B cell (primary cell): ENCODE data around the gene TMEM164. TPM values are rescaled to one million over a fixed set of nuclear protein-coding genes. Genes with fewer than 3 reads are reported as not detected.

Experiments used
- ATAC-seq: fragments of 200-7000 bp; cut with Tn5 transposase; one replicate; pipeline ENCODE4 v1.10.0; 2021; ENCODE audit warnings: low read depth, mild to moderate bottlenecking, moderate number of reproducible peaks, moderate library complexity
- CTCF ChIA-PET: fragments of 350-600 bp; sonication (Branson Sonifier 250); formaldehyde crosslinking; loops from one replicate; lab custom pipeline; 2021; ENCODE audit warnings: antibody characterized with exemption, inconsistent platforms; lab: Charles Lee
- POLR2A ChIA-PET: fragments of 350-600 bp; sonication (Branson Sonifier 250); formaldehyde crosslinking; loops from one replicate; lab custom pipeline; 2021; ENCODE audit warnings: antibody characterized with exemption; lab: Charles Lee
- DNase-seq: peaks from one replicate; pipeline ENCODE4 v3.0.0; 2013
- H2AFZ ChIP-seq: 2 replicates; pipeline ENCODE4 v1.6.1; 2012; ENCODE audit warnings: mild to moderate bottlenecking, low read depth, low read length; ENCODE audit not compliant: insufficient read depth, poor library complexity, severe bottlenecking
- H3K27ac ChIP-seq, 2 donors: 1 replicate in 1 of 2; 2 replicates in 1 of 2; pipeline ENCODE4 v1.5.1; 2012 to 2013; ENCODE audit warnings: low read length in 2 of 2, mild to moderate bottlenecking in 2 of 2, moderate library complexity in 1 of 2
- H3K27me3 ChIP-seq, 4 experiments: fragments of 200-600 bp in 1 of 4; sonication (generic) in 1 of 4; replicated peaks in 1 of 4; 1 replicate in 2 of 4; 2 replicates in 2 of 4; pipeline versions ENCODE4 v1.6.1 to v1.7.0; 2013 to 2016; ENCODE audit warnings: low read length in 3 of 4, mild to moderate bottlenecking in 2 of 4, mixed read lengths in 1 of 4, moderate library complexity in 1 of 4; ENCODE audit not compliant: insufficient read depth in 4 of 4, control insufficient read depth in 3 of 4; ENCODE audit errors: control extremely low read depth in 1 of 4
- H3K36me3 ChIP-seq, 2 experiments: replicated peaks in 1 of 2; 1 replicate in 1 of 2; 2 replicates in 1 of 2; pipeline versions ENCODE4 v1.6.1 to v1.7.1; 2013; ENCODE audit warnings: low read length in 1 of 2; ENCODE audit not compliant: insufficient read depth in 2 of 2, control insufficient read depth in 1 of 2; ENCODE audit errors: control extremely low read depth in 1 of 2, extremely low read depth in 1 of 2
- H3K4me1 ChIP-seq, 2 donors: fragments of 200-600 bp in 1 of 2; sonication (generic) in 1 of 2; 1 replicate in 1 of 2; 2 replicates in 1 of 2; pipeline versions ENCODE4 v1.5.1 to v1.6.1; 2013 to 2017; ENCODE audit warnings: low read length in 2 of 2; ENCODE audit not compliant: control insufficient read depth in 2 of 2, insufficient read depth in 2 of 2
- H3K4me2 ChIP-seq: replicated peaks from 2 replicates; pipeline ENCODE3; 2012; ENCODE audit warnings: mild to moderate bottlenecking, low read depth, low read length; ENCODE audit not compliant: poor library complexity, severe bottlenecking
- H3K4me3 ChIP-seq, 5 experiments: fragments of 200-600 bp in 1 of 5; sonication (generic) in 1 of 5; 1 replicate in 3 of 5; 2 replicates in 2 of 5; pipeline versions ENCODE4 v1.5.1 to v1.7.0; 2011 to 2016; ENCODE audit warnings: low read length in 4 of 5, mild to moderate bottlenecking in 4 of 5, low read depth in 2 of 5, control low read depth in 1 of 5, moderate library complexity in 1 of 5; ENCODE audit not compliant: insufficient read depth in 1 of 5; ENCODE audit errors: control extremely low read depth in 1 of 5, extremely low read depth in 1 of 5
- H3K79me2 ChIP-seq: fragments of 200-600 bp; sonication (generic); one replicate; pipeline ENCODE4 v1.6.0; 2016; ENCODE audit warnings: low read length; ENCODE audit not compliant: control insufficient read depth, insufficient read depth
- H3K9ac ChIP-seq: fragments of 200-600 bp; sonication (generic); 2 replicates; pipeline ENCODE4 v1.6.1; 2017; ENCODE audit warnings: mild to moderate bottlenecking, low read length, moderate library complexity
- H3K9me3 ChIP-seq, 3 donors: one replicate each; pipeline versions ENCODE4 v1.6.1 to v1.7.1; 2013; ENCODE audit warnings: low read length in 2 of 3; ENCODE audit not compliant: control insufficient read depth in 2 of 3, insufficient read depth in 1 of 3; ENCODE audit errors: control extremely low read depth in 1 of 3
- H4K20me1 ChIP-seq: 2 replicates; pipeline ENCODE4 v1.6.0; 2012; ENCODE audit warnings: mild to moderate bottlenecking, low read length; ENCODE audit not compliant: insufficient read depth, control insufficient read depth, poor library complexity, severe bottlenecking
- H3K27ac Mint-ChIP-seq: one replicate; pipeline ENCODE4 v1.8.0; 2021; ENCODE audit warnings: mixed read lengths
- H3K27me3 Mint-ChIP-seq: one replicate; pipeline ENCODE4 v1.8.0; 2021; ENCODE audit warnings: mixed read lengths
- H3K4me1 Mint-ChIP-seq: one replicate; pipeline ENCODE4 v1.8.0; 2021; ENCODE audit warnings: mixed read lengths
- H3K4me3 Mint-ChIP-seq: one replicate; pipeline ENCODE4 v1.8.0; 2021; ENCODE audit warnings: mixed read lengths
- H3K9me3 Mint-ChIP-seq: one replicate; pipeline ENCODE4 v1.8.0; 2022; ENCODE audit warnings: mixed read lengths; ENCODE audit not compliant: insufficient read depth
- EZH2 ChIP-seq: IDR thresholded peaks from 2 replicates; pipeline ENCODE4 v1.6.1; 2012; ENCODE audit warnings: borderline replicate concordance, low read depth, mild to moderate bottlenecking, moderate library complexity, low read length; ENCODE audit not compliant: insufficient read depth, poor library complexity, severe bottlenecking
- WGBS: methylation state at CpG from one replicate; pipeline ENCODE4 v1.1.5; 2013; ENCODE audit warnings: missing lambda C conversion rate; ENCODE audit not compliant: insufficient coverage; 5-methylcytosine and 5-hydroxymethylcytosine counted together
- intact Hi-C: fragments of 100-400 bp; cut with micrococcal nuclease; formaldehyde crosslinking; loops from one replicate; pipeline ENCODE4 v1.10.0; 2022
- polyA plus RNA-seq: library from polyadenylated mRNA; depleted of rRNA; stranded (reverse); fragments of >200 nt; gene quantifications from 2 replicates; pipeline ENCODE4 v1.2.3, GENCODE V29; 2012
- total RNA-seq, 2 donors: library from RNA; stranded (reverse); fragments of 120-200 nt in 1 of 2; gene quantifications; 1 replicate in 1 of 2; 2 replicates in 1 of 2; pipeline versions ENCODE4 v1.2.3 to v1.2.4, GENCODE V29; 2013 to 2022
- TF ChIP-seq, protein P1 (sequence below): fragments of 200-600 bp; IDR thresholded peaks from one replicate; pipeline ENCODE4 v1.8.0; 2022; ENCODE audit warnings: antibody characterized with exemption, mild to moderate bottlenecking

Gene TMEM164
- total and polyA plus RNA-seq, 2 donors (not counting 1 experiment from before 2014, with no cell fraction given) = 9.4 to 26.6 TPM

DNA sequence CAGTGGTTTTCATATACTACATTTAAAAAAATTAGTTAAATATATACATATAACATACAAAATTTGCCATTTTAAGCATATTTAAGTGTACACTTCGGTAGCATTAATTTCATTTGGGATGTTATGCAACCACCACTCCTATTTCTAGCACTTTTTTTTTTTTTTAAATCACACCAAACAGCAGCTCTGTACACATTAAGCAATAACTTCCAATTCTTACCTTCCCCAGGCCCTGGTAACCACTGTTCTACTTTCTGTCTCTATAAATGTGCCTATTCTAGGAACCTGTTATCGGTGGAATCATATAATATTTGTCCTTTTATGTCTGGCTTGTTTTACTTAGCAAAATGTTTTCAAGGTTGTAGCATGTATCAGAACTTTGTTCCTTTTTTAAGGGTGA is 39.1 kb downstream of the TMEM164 start:
- Histone ChIP-seq H3K27ac (no peak overlapping the region), H3K79me2 (peaks cover 3% of the 10 kb centered on the region), H3K4me2 (no peak overlapping the region), H3K36me3 (no peaks in the 10 kb centered on the region), H3K9me3 (no peaks in the 10 kb centered on the region), H3K9ac (no peak overlapping the region), H3K4me1 (peaks cover under 1 to 5% of the 10 kb centered on the region in 2 donors), H2AFZ (no peak overlapping the region), H3K4me3 (no peak overlapping the region), H4K20me1 (no peaks in the 10 kb centered on the region), H3K27me3 (no peaks in the 10 kb centered on the region)
- no peak for TF ChIP-seq EZH2
- TF ChIP-seq, protein P1, sequence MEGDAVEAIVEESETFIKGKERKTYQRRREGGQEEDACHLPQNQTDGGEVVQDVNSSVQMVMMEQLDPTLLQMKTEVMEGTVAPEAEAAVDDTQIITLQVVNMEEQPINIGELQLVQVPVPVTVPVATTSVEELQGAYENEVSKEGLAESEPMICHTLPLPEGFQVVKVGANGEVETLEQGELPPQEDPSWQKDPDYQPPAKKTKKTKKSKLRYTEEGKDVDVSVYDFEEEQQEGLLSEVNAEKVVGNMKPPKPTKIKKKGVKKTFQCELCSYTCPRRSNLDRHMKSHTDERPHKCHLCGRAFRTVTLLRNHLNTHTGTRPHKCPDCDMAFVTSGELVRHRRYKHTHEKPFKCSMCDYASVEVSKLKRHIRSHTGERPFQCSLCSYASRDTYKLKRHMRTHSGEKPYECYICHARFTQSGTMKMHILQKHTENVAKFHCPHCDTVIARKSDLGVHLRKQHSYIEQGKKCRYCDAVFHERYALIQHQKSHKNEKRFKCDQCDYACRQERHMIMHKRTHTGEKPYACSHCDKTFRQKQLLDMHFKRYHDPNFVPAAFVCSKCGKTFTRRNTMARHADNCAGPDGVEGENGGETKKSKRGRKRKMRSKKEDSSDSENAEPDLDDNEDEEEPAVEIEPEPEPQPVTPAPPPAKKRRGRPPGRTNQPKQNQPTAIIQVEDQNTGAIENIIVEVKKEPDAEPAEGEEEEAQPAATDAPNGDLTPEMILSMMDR = no peak
- ATAC-seq (no peak), DNase-seq (no peak)
- no peaks in the 10 kb centered on the region for H3K27me3 Mint-ChIP-seq
- ChIA-PET CTCF (no interaction called here), POLR2A (no interaction called here)
- no peaks in the 10 kb centered on the region for H3K9me3 Mint-ChIP-seq
- no peak overlapping the region for H3K27ac Mint-ChIP-seq
- H3K4me1 Mint-ChIP-seq = peaks cover 21% of the 10 kb centered on the region
- no peak overlapping the region for H3K4me3 Mint-ChIP-seq
- intact Hi-C loops = no loop called here
- no CpG with 5 or more reads among the region's 2 CpGs for WGBS

DNA sequence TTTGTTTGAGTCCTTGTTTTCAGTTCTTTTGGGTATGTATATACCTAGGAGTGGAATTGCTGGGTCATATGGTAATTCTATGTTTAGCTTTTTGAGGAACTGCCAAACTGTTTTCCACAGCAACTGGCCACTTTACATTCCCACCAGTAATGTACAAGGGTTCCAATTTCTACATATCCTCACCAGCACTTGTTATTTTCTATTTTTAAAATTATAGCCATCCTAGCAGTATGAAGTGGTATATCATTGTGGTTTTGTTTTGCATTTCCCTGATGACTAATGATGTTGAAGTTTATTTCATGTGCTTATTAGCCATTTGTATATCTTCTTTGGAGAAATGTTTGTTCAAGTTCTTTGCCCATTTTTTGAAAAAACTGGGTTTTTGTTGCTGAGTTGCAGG is 39.6 kb downstream of the TMEM164 start:
- Histone ChIP-seq H3K4me3 (no peak overlapping the region), H3K4me2 (no peak overlapping the region), H3K79me2 (peaks cover 3% of the 10 kb centered on the region), H3K36me3 (no peaks in the 10 kb centered on the region), H4K20me1 (no peaks in the 10 kb centered on the region), H3K27ac (no peak overlapping the region), H3K4me1 (peaks cover 0 to 5% of the 10 kb centered on the region in 2 donors), H3K9ac (no peak overlapping the region), H3K27me3 (no peaks in the 10 kb centered on the region), H3K9me3 (no peaks in the 10 kb centered on the region), H2AFZ (no peak overlapping the region)
- ChIA-PET CTCF (no interaction called here), POLR2A (no interaction called here)
- no peak overlapping the region for H3K4me3 Mint-ChIP-seq
- H3K9me3 Mint-ChIP-seq = no peaks in the 10 kb centered on the region
- intact Hi-C loops = no loop called here
- H3K27me3 Mint-ChIP-seq = no peaks in the 10 kb centered on the region
- ATAC-seq = no peak
- no peak for DNase-seq
- peaks cover 20% of the 10 kb centered on the region for H3K4me1 Mint-ChIP-seq
- no peak for TF ChIP-seq EZH2
- TF ChIP-seq, protein P1 = no peak
- no peak overlapping the region for H3K27ac Mint-ChIP-seq
